CD4-positive, alpha-beta memory T cell (primary cell): ENCODE data around the gene SRGAP3. TPM values are rescaled to one million over a fixed set of nuclear protein-coding genes. Genes with fewer than 3 reads are reported as not detected.

Experiments
- CTCF ChIA-PET: fragments of 350-600 bp; sonication (Branson Sonifier 250); formaldehyde crosslinking; loops from one replicate; lab custom pipeline; 2021; ENCODE audit warnings: inconsistent platforms; ENCODE audit not compliant: partially characterized antibody; lab: Charles Lee
- POLR2A ChIA-PET: fragments of 350-600 bp; sonication (Branson Sonifier 250); formaldehyde crosslinking; loops from one replicate; lab custom pipeline; 2021; ENCODE audit not compliant: partially characterized antibody; lab: Charles Lee
- DNase-seq, 5 donors: peaks; one replicate each; pipeline versions ENCODE4 v3.0.0 to v3.0.0-alpha.2; 2020 to 2022; ENCODE audit warnings: mixed read lengths in 1 of 5
- H3K27ac ChIP-seq: one replicate; pipeline ENCODE4 v1.7.0; 2013; ENCODE audit warnings: low read depth, low read length
- H3K27me3 ChIP-seq: 2 replicates; pipeline ENCODE4 v1.7.0; 2013; ENCODE audit warnings: mild to moderate bottlenecking, low read length, moderate library complexity; ENCODE audit not compliant: insufficient read depth
- H3K36me3 ChIP-seq: 2 replicates; pipeline ENCODE4 v1.7.0; 2013; ENCODE audit warnings: mild to moderate bottlenecking, low read length, moderate library complexity; ENCODE audit not compliant: insufficient read depth
- H3K4me1 ChIP-seq: 2 replicates; pipeline ENCODE4 v1.7.0; 2013; ENCODE audit warnings: mild to moderate bottlenecking, low read length, moderate library complexity; ENCODE audit not compliant: insufficient read depth
- H3K4me3 ChIP-seq, 2 donors: one replicate each; pipeline ENCODE4 v1.7.0; 2013; ENCODE audit warnings: low read length in 2 of 2, mild to moderate bottlenecking in 1 of 2
- H3K9me3 ChIP-seq, 2 donors: one replicate each; pipeline ENCODE4 v1.7.0; 2013; ENCODE audit warnings: low read length in 2 of 2, control low read depth in 1 of 2; ENCODE audit not compliant: control insufficient read depth in 1 of 2
- H3K27ac Mint-ChIP-seq, 7 donors: one replicate each; pipeline ENCODE4 v1.8.0; 2020 to 2021; ENCODE audit warnings: mixed read lengths in 7 of 7, mild to moderate bottlenecking in 6 of 7, inconsistent platforms in 3 of 7, moderate library complexity in 3 of 7
- H3K27me3 Mint-ChIP-seq, 2 donors: one replicate each; pipeline ENCODE4 v1.8.0; 2020 to 2021; ENCODE audit warnings: mixed read lengths in 2 of 2
- H3K36me3 Mint-ChIP-seq, 2 donors: one replicate each; pipeline ENCODE4 v1.8.0; 2020 to 2021; ENCODE audit warnings: mixed read lengths in 2 of 2, inconsistent platforms in 1 of 2, mild to moderate bottlenecking in 1 of 2
- H3K4me1 Mint-ChIP-seq, 4 donors: one replicate each; pipeline ENCODE4 v1.8.0; 2020 to 2021; ENCODE audit warnings: mixed read lengths in 4 of 4, mild to moderate bottlenecking in 1 of 4
- H3K4me3 Mint-ChIP-seq, 8 donors: one replicate each; pipeline ENCODE4 v1.8.0; 2020 to 2021; ENCODE audit warnings: mixed read lengths in 8 of 8, mild to moderate bottlenecking in 7 of 8, moderate library complexity in 6 of 8, inconsistent platforms in 3 of 8
- H3K9me3 Mint-ChIP-seq, 8 donors: one replicate each; pipeline ENCODE4 v1.8.0; 2020 to 2021; ENCODE audit warnings: mixed read lengths in 8 of 8, mild to moderate bottlenecking in 5 of 8, inconsistent platforms in 3 of 8, moderate library complexity in 1 of 8
- intact Hi-C: fragments of 100-400 bp; cut with micrococcal nuclease; formaldehyde crosslinking; loops from one replicate; pipeline ENCODE4 v1.15.1; 2023
- polyA plus RNA-seq, 2 donors: library from polyadenylated mRNA; unstranded; fragments of 300-500 nt; fragmentation: Illumina TruSeq; gene quantifications; one replicate each; pipeline ENCODE4 v1.2.3, GENCODE V29; 2021
- total RNA-seq, 2 experiments: library from RNA; stranded (reverse); gene quantifications; one replicate each; pipeline ENCODE4 v1.2.3, GENCODE V29; 2021

SRGAP3 gene
- total and polyA plus RNA-seq, 4 experiments from 2014 or later: 0.35 to 2.4 (median 1.7) TPM

GRCh38 chr3:9026320-9027045, 223.0 kb downstream of the SRGAP3 start:
- no peaks in the 10 kb centered on the region for H3K4me1 Mint-ChIP-seq
- CTCF ChIA-PET: interaction anchor here (1.0 kb wide), 1 partner anchor 276 kb away, joined by 3 read pairs; no protein-coding TSS in a partner anchor
- H3K27me3 Mint-ChIP-seq: no peaks in the 10 kb centered on the region

GRCh38 chr3:9024341-9024740, 225.1 kb downstream of the SRGAP3 start:
- H3K27ac Mint-ChIP-seq: no peak overlapping the region
- CTCF ChIA-PET: no interaction called here

More at GRCh38 chr3:9026320-9027045, 223.0 kb downstream of the SRGAP3 start:
- H3K36me3 Mint-ChIP-seq: no peaks in the 10 kb centered on the region
- Histone ChIP-seq H3K27me3 (no peaks in the 10 kb centered on the region), H3K4me1 (no peaks in the 10 kb centered on the region), H3K27ac (no peak overlapping the region), H3K36me3 (no peaks in the 10 kb centered on the region), H3K9me3 (no peaks in the 10 kb centered on the region), H3K4me3 (no peak overlapping the region)
- H3K27ac Mint-ChIP-seq: no peak overlapping the region
- POLR2A ChIA-PET: no interaction called here
- no peak overlapping the region for H3K4me3 Mint-ChIP-seq
- intact Hi-C loops: no loop called here
- DNase-seq: no peak
- H3K9me3 Mint-ChIP-seq: no peaks in the 10 kb centered on the region

GRCh38 chr3:9023226-9023590, 226.2 kb downstream of the SRGAP3 start:
- Mint-ChIP-seq H3K27ac (no peak overlapping the region), H3K4me1 (no peaks in the 10 kb centered on the region), H3K4me3 (no peak overlapping the region), H3K27me3 (peaks cover 0 to 2% of the 10 kb centered on the region in 2 donors), H3K9me3 (no peaks in the 10 kb centered on the region), H3K36me3 (no peaks in the 10 kb centered on the region)
- H3K4me3 ChIP-seq: no peak overlapping the region
- H3K27me3 ChIP-seq: no peaks in the 10 kb centered on the region
- no peaks in the 10 kb centered on the region for H3K36me3 ChIP-seq
- intact Hi-C loops: no loop called here
- H3K9me3 ChIP-seq: no peaks in the 10 kb centered on the region
- ChIA-PET POLR2A (no interaction called here), CTCF (no interaction called here)
- no peak overlapping the region for H3K27ac ChIP-seq
- no peak for DNase-seq
- no peaks in the 10 kb centered on the region for H3K4me1 ChIP-seq

More at GRCh38 chr3:9024341-9024740, 225.1 kb downstream of the SRGAP3 start:
- Mint-ChIP-seq H3K9me3 (no peaks in the 10 kb centered on the region), H3K4me3 (no peak overlapping the region), H3K36me3 (no peaks in the 10 kb centered on the region), H3K4me1 (no peaks in the 10 kb centered on the region), H3K27me3 (peaks cover 0 to 2% of the 10 kb centered on the region in 2 donors)
- intact Hi-C loops: no loop called here
- POLR2A ChIA-PET: no interaction called here
- Histone ChIP-seq H3K36me3 (no peaks in the 10 kb centered on the region), H3K27me3 (no peaks in the 10 kb centered on the region), H3K27ac (no peak overlapping the region), H3K4me3 (no peak overlapping the region), H3K4me1 (no peaks in the 10 kb centered on the region), H3K9me3 (no peaks in the 10 kb centered on the region)
- DNase-seq: no peak

GRCh38 chr3:9022305-9023225, 226.9 kb downstream of the SRGAP3 start:
- Mint-ChIP-seq H3K27ac (no peak overlapping the region), H3K36me3 (no peaks in the 10 kb centered on the region), H3K4me1 (no peaks in the 10 kb centered on the region), H3K9me3 (no peaks in the 10 kb centered on the region), H3K27me3 (peaks cover 0 to 2% of the 10 kb centered on the region in 2 donors), H3K4me3 (no peak overlapping the region)
- intact Hi-C loops: no loop called here
- Histone ChIP-seq H3K27me3 (no peaks in the 10 kb centered on the region), H3K9me3 (no peaks in the 10 kb centered on the region), H3K27ac (no peak overlapping the region), H3K36me3 (no peaks in the 10 kb centered on the region), H3K4me3 (no peak overlapping the region), H3K4me1 (no peaks in the 10 kb centered on the region)
- ChIA-PET CTCF (no interaction called here), POLR2A (no interaction called here)
- no peak for DNase-seq

- no peaks in the 10 kb centered on the region for H3K27me3 ChIP-seq
- DNase-seq: no peak
- ChIA-PET CTCF (no interaction called here), POLR2A (no interaction called here)
- Mint-ChIP-seq H3K4me1 (no peaks in the 10 kb centered on the region), H3K36me3 (no peaks in the 10 kb centered on the region), H3K4me3 (no peak overlapping the region), H3K9me3 (no peaks in the 10 kb centered on the region), H3K27ac (no peak overlapping the region), H3K27me3 (peaks cover 0 to 2% of the 10 kb centered on the region in 2 donors)
- H3K4me3 ChIP-seq: no peak overlapping the region
- no peaks in the 10 kb centered on the region for H3K36me3 ChIP-seq
- H3K9me3 ChIP-seq: no peaks in the 10 kb centered on the region
- H3K27ac ChIP-seq: no peak overlapping the region
- intact Hi-C loops: no loop called here
- no peaks in the 10 kb centered on the region for H3K4me1 ChIP-seq
Observed at GRCh38 chr3:9021271-9022009, 228.0 kb downstream of the SRGAP3 start.

- Histone ChIP-seq H3K27ac (no peak overlapping the region), H3K9me3 (no peaks in the 10 kb centered on the region), H3K4me3 (no peak overlapping the region), H3K4me1 (no peaks in the 10 kb centered on the region), H3K36me3 (no peaks in the 10 kb centered on the region), H3K27me3 (no peaks in the 10 kb centered on the region)
- Mint-ChIP-seq H3K4me3 (no peak overlapping the region), H3K27me3 (peaks cover 0 to 2% of the 10 kb centered on the region in 2 donors), H3K27ac (no peak overlapping the region), H3K9me3 (no peaks in the 10 kb centered on the region), H3K36me3 (no peaks in the 10 kb centered on the region), H3K4me1 (no peaks in the 10 kb centered on the region)
- ChIA-PET POLR2A (no interaction called here), CTCF (no interaction called here)
- intact Hi-C loops: no loop called here
- no peak for DNase-seq
Observed at GRCh38 chr3:9020426-9020825, 229.0 kb downstream of the SRGAP3 start.
